HG02571 (cell line): ENCODE measurements around the gene ITGB4.

Experiments
- ATAC-seq: cut with Tn5 transposase; IDR thresholded peaks from one replicate; pipeline ENCODE4 v1.9.1; 2021; ENCODE audit warnings: mild to moderate bottlenecking, moderate library complexity; ENCODE audit not compliant: unreplicated experiment

Gene ITGB4

GRCh38 chr17:75697651-75698291 is 23.5 kb upstream of the ITGB4 start:
- ATAC-seq = no peak

GRCh38 chr17:75698659-75699058 is 22.6 kb upstream of the ITGB4 start:
- no peak for ATAC-seq

- no peak for ATAC-seq
Measured at GRCh38 chr17:75701288-75701687, 20.0 kb upstream of the ITGB4 start.

GRCh38 chr17:75703191-75703590 is 18.1 kb upstream of the ITGB4 start:
- ATAC-seq = no peak

- no peak for ATAC-seq
Measured at GRCh38 chr17:75703591-75703990, 17.7 kb upstream of the ITGB4 start.

- no peak for ATAC-seq
Measured at GRCh38 chr17:75704963-75705875, 16.0 kb upstream of the ITGB4 start.

- no peak for ATAC-seq
Measured at GRCh38 chr17:75706042-75706728, 15.1 kb upstream of the ITGB4 start.

GRCh38 chr17:75707079-75707571 is 14.1 kb upstream of the ITGB4 start:
- ATAC-seq = no peak

GRCh38 chr17:75712446-75712845 is 8.8 kb upstream of the ITGB4 start:
- ATAC-seq = no peak

- ATAC-seq = no peak
Measured at GRCh38 chr17:75719732-75720131, 1.5 kb upstream of the ITGB4 start.

- no peak for ATAC-seq
Measured at GRCh38 chr17:75721463-75722011, 278 bp downstream of the ITGB4 start.

GRCh38 chr17:75722076-75722475 is 817 bp downstream of the ITGB4 start:
- ATAC-seq = no peak

GRCh38 chr17:75722542-75723095 is 1.4 kb downstream of the ITGB4 start:
- no peak for ATAC-seq

GRCh38 chr17:75723171-75723930 is 2.1 kb downstream of the ITGB4 start:
- ATAC-seq = no peak

- ATAC-seq = no peak
Measured at GRCh38 chr17:75724016-75725003, 3.1 kb downstream of the ITGB4 start.

- ATAC-seq = no peak
Measured at GRCh38 chr17:75725504-75725903, 4.2 kb downstream of the ITGB4 start.

- ATAC-seq = no peak
Measured at GRCh38 chr17:75727391-75727790, 6.1 kb downstream of the ITGB4 start.

- no peak for ATAC-seq
Measured at GRCh38 chr17:75729351-75729750, 8.1 kb downstream of the ITGB4 start.

GRCh38 chr17:75730065-75730464 is 8.8 kb downstream of the ITGB4 start:
- ATAC-seq = no peak
